HG03066 (cell line): ENCODE measurements around the gene NR3C1.

Source experiments
- ATAC-seq: cut with Tn5 transposase; IDR thresholded peaks from one replicate; pipeline ENCODE4 v1.9.1; 2021; ENCODE audit warnings: low read depth; ENCODE audit not compliant: unreplicated experiment

The NR3C1 gene

GRCh38 chr5:143315214-143315613 is 88.3 kb downstream of the NR3C1 start:
- no peak for ATAC-seq

DNA sequence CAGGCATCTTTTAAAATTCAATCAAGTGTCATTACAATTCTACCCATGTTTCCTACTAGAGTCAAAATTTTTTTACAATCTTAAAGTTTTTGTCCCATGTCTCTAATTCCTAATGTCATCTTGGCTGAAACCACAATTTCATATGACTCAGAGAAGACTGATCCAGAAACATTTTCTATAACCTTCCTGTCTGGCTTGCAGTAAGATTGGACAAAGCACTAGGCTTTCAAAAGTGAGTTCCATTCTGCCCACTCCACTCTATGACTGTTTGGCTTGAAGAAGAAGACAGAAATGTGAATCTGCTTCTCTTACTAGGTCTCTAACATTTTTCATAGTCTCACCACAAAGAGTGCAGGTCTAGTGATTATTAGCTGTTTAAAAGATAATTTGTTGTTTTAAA is 88.8 kb downstream of the NR3C1 start:
- no peak for ATAC-seq

DNA sequence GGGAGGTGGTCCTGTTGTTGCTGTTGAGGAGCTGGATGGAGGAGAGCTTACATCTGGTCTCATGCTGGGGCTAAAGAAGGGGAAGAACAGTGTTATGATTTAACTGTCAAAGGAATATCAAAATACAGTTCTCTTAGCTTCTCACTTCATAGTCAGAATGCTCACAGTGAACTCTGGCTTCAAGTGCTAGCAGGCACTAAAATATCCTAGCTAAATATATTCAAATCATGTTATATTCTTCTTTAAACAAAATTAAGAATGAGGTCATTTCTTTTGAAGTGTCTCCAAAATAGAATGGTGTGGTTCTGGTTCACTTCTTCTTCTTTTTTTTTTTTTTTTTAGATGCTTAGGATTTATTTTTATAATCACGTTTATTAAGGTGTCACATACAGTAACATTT is 89.4 kb downstream of the NR3C1 start:
- no peak for ATAC-seq

- no peak for ATAC-seq
These were observed 90.1 kb downstream of the NR3C1 start for GRCh38 chr5:143313298-143313852.

- no peak for ATAC-seq
These were observed 90.7 kb downstream of the NR3C1 start for GRCh38 chr5:143312822-143313221.

GRCh38 chr5:143311955-143312354 is 91.5 kb downstream of the NR3C1 start:
- no peak for ATAC-seq

- no peak for ATAC-seq
These were observed 92.1 kb downstream of the NR3C1 start for GRCh38 chr5:143311428-143311827.

GRCh38 chr5:143309661-143310431 is 93.6 kb downstream of the NR3C1 start:
- no peak for ATAC-seq

DNA sequence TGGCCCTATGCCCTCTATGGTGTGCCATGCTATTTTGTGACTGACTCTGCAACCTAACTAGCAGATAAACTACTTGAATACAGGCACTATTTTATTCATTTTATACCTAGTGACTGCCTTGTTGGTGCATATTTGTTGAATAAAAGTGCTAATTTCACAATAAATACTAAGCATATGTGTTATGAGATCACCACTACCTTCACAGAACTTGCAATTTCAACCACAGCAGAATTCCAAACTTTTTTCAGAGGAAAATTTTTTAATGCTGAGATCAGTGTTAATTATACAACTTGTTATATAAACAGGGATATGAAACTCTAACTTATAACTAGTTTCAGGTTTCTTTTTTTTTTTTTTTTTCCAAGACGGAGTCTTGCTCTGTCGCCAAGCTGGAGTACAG is 94.8 kb downstream of the NR3C1 start:
- ATAC-seq, result no peak

DNA sequence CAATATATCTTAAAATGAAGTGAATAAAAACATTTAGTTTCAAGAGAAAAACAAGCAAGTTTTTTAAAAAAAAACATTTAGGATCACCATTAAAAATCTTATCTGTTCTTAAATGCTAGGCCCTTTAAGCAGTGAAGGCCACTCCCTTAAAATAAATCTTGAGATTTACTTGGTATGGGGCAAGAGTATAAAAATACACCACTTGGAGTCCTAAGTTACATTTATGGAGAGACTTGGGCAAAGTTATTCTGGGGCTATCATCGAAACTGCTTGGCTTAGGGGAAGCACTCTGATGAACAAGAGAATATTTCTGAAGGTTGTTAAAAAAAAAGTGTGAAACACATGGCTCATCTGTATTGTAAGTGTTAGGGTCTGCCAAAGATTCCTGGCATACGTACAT is 97.4 kb downstream of the NR3C1 start:
- ATAC-seq, result no peak

DNA sequence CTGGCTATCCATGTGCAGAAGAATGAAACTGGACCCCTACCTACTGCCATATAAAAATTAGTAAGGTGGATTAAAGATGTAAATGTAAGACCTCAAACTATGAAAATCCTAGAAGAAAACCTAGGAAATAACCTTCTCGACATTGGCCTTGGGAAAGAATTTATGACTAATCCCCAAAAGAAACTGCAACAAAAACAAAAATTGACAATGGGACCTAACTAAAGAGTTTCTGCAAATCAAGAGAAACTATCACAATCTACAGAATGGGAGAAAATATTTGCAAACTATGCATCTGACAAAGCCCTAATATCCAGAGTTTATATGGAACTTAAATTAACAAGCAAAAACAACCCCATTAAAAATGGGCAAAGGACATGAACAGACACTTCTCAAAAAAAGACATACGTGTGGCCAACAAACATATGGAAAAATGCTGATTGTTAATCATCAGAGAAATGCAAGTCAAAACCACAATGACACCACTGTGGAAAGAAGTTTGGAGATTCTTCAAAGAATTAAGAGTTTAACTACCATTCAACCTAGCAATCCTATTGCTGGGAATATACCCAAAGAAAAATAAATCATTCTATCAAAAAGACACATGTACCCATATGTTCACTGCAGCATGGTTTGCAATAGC is 98.5 kb downstream of the NR3C1 start:
- ATAC-seq, result no peak

DNA sequence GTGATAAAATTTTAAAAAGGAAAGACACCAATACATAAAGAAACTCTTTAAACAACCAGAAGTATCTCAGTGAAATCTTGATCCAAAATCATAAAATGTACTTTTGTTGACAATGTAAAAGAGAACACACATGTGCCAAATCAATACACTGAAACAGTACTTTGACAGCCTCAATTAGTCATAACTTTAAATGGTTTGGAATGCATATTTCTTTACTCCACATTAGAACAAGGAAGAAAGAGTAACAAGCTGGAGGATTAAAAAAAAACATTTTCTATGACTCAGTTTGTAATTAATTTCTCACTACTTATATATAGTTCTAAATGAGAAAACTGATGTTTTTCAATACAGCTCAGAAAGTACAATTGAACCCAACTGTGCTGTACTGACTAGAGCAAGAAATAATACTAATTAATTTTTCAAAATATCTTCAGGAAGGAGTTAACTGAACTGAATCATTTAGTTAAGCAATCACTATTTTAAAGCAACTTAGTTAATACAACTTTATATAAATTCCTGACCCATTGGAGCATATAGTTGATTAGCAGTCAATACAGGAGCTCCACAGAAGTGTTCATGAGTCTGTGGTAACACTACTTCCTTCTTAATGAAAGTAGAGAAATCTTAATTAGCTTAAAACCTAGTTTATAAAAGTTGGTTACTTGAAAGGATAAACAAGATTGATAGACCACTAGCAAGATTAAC is 101.0 kb downstream of the NR3C1 start:
- no peak for ATAC-seq

GRCh38 chr5:143297756-143298155 is 105.7 kb downstream of the NR3C1 start:
- no peak for ATAC-seq

DNA sequence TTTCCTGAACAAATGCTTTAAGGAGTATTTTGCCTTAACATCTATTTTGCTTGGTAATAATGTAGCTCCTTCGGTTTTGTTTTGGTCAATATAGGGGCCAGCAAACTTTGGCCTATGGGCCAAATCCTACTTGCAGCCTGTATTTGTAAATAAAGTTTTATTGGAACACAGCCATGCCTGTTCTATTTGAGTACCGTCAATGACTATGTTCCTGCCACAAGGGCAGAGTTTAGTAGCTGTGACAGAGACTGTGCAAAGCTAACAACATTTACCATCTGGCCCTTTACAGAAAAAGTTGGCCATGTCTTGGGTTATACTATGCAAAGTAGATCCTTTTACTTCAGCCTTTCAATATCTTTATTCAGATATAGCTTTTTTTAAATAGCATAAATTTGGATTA is 113.4 kb downstream of the NR3C1 start:
- no peak for ATAC-seq

GRCh38 chr5:143284521-143284920 is 119.0 kb downstream of the NR3C1 start:
- no peak for ATAC-seq

DNA sequence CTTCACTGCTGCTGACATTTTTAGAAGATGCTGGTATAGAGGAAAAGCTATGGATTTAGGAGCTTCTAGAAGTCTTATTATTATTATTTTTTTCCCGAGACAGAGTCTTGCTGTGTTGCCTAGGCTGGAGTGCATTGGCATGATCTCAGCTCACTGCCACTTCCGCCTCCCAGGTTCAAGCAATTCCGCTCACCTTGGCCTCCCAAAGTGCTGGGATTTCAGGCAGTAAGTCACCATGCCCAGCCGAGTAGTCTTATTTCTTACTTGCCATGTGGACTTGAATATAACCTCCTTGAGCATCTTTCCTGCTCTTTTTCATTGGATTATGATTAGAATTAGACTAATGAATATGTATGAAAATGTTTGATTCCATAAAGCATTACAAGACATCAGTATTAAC is 119.5 kb downstream of the NR3C1 start:
- no peak for ATAC-seq

- no peak for ATAC-seq
These were observed 122.3 kb downstream of the NR3C1 start for GRCh38 chr5:143281226-143281625.

DNA sequence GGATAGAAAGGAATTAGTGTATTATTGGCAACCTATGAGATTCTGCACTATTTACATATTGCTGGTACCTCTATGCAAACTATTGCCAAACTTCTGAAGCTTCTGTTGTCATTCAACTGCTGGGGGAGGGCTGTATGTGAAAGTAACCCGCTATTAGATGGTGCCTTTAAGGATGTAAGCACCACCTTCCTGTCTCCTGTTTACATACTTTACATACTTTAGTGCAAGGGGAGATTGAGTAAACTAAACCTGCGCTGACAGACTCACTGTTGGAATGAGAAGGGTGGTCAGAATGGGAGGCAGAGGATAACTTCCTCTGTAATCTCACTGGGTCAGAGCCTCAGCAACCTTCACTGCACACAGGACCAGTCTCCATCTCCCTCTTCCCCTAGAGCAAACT is 123.8 kb downstream of the NR3C1 start:
- ATAC-seq, result no peak

DNA sequence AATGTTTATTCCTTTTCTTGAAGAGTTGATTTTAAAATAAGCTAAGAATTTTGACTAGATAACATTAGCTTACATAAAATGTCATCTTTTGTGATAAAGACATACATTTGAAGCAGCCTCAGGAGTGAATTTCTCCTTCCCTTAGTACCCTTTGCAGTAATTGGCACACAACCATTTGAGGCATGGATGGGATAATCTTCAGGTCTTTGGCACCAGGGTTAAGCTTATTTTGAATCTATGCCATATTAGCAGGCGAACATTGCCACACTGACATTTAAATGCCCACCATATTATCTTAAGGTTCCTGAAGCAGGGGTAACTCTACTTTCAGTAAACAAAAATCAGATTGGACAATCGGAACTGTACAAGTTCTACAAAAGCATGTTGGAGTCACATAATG is 126.0 kb downstream of the NR3C1 start:
- no peak for ATAC-seq

DNA sequence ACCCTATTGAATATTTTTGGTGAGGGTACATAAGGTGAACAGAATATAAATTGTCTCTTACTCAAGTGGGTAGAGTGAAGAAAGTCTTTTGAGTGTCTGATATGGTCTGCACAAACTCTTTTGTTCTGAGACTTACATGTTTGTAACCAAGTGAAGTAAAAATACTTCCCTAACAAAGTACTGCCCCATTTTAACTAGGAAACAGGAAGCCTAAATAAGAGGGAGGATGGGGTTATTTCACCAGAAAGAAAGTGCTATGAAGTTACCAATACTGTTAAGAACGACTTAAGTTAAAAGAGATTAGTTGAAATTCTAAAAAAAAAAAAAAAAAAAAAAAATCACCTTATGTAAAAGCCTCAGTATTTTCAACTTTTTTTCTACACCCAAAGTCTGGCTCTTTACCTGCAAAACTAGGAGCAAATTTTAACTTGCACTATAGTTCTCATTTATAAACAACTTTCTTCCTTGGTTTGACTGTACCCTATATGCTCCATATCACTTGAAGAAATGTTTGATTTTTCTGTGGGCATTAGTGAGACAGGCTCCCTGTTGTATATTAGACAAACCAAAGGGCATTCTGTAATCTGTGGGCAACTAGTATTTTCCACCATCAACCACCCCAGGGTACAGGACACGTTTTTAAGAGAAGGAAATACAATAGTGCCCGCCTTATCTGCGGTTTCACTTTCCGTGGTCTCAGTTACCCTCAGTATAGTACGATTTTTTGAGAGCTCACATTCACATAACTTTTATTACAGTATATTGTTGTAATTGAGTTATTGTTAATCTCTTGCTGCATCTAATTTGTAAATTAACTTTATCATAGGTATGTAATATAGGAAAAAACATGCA is 127.7 kb downstream of the NR3C1 start:
- no peak for ATAC-seq

GRCh38 chr5:143274952-143275351 is 128.5 kb downstream of the NR3C1 start:
- ATAC-seq, result no peak
